Activated T-cell treated with anti-CD3 and anti-CD28 coated beads, Interleukin-2, amount 50 U/mL, for 24 hours (primary cell): ENCODE results near the gene AKT3.

Experiments used
- DNase-seq: peaks from one replicate; pipeline ENCODE4 v3.0.0-alpha.2; 2020
- H3K27ac Mint-ChIP-seq: 2 replicates; pipeline ENCODE4 v1.8.0; 2020; ENCODE audit warnings: mild to moderate bottlenecking, mixed read lengths
- H3K27me3 Mint-ChIP-seq: 2 replicates; pipeline ENCODE4 v1.8.0; 2020; ENCODE audit warnings: mixed read lengths
- H3K36me3 Mint-ChIP-seq: 2 replicates; pipeline ENCODE4 v1.8.0; 2020; ENCODE audit warnings: low read depth, mixed read lengths
- H3K4me1 Mint-ChIP-seq: 2 replicates; pipeline ENCODE4 v1.8.0; 2020; ENCODE audit warnings: low read depth, mixed read lengths
- H3K4me3 Mint-ChIP-seq: 2 replicates; pipeline ENCODE4 v1.8.0; 2020; ENCODE audit warnings: mild to moderate bottlenecking, moderate library complexity, mixed read lengths
- H3K9me3 Mint-ChIP-seq: 2 replicates; pipeline ENCODE4 v1.8.0; 2020; ENCODE audit warnings: mixed read lengths

Gene AKT3

DNA sequence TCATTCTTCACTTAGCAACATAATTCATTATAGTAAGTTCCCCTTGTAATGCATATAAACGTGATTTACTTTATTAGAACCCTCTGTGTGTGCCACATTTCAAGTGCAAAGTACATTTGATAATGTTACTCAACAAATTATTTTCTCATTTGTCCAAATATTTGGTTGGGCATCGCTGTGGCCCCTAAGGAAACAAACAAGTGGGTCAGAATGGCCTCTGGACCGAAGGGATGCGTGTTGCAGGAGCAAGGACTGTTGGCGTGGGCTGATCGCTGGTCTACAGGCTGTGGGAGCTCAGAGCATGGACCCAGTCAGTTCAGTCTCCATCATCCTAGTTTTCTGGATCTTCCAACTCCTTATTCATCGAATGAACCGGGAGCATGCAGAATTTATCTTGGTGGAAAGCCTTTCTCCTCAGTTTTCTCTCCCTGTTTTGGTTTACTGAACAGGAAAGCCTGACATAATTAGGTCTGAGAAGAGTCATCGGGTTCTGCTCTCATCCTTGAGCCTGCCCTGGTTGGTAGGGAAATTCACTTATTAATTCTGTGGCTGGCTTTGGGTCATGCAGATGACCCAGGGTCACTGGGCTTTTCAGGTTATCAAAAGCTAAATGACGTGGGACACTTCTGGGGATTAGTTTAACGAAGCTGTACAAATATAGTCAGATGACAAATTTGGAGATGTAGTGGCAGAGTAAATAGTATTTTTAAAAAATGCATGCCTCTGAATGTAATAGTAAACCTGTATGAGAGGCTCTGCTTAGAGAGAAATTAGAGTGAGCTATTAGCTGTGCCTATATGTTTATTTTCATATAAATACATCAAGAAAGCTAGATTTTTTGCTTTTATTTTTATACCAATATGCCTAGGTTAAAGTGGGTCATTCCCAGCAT lies 394.0 kb downstream of the AKT3 start:
- no peak overlapping the region for H3K4me3 Mint-ChIP-seq
- H3K9me3 Mint-ChIP-seq = no peaks in the 10 kb centered on the region
- H3K36me3 Mint-ChIP-seq = peaks cover 17% of the 10 kb centered on the region
- H3K27me3 Mint-ChIP-seq = no peaks in the 10 kb centered on the region
- H3K27ac Mint-ChIP-seq = no peak overlapping the region
- no peaks in the 10 kb centered on the region for H3K4me1 Mint-ChIP-seq
- DNase-seq = no peak

DNA sequence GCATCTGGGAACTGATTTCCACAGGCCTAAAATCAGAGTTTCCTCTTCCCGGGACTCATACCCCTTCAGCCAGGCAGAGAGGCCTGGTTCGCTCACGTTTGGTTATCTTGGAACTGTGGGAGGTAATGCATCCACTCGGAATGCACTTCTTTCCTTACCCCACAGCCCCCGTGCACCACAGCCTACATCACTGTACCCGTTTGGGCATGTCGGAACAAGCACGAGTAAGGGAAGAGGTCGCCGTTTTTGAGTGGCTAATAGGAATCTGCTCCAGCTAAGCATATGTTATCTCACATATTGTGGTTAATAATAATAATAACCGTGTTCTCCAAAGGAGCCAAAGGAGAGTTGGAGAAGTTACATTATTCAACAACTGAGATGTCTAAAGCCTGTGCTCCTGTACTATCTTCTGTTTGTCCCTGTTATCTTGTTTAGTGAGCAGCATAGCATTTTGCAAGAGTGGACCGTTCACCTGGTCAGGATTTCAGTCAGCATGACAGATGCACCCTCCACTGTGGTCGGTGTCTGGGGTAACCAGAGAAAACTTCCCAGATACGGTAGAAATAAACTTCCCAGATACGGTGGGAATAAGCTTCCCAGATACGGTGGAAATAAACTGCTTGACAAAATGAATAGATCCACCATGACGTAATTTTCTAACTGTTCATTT lies 395.6 kb downstream of the AKT3 start:
- H3K9me3 Mint-ChIP-seq = no peaks in the 10 kb centered on the region
- no peak overlapping the region for H3K27ac Mint-ChIP-seq
- no peak overlapping the region for H3K4me3 Mint-ChIP-seq
- H3K27me3 Mint-ChIP-seq = no peaks in the 10 kb centered on the region
- peaks cover 10% of the 10 kb centered on the region for H3K36me3 Mint-ChIP-seq
- no peaks in the 10 kb centered on the region for H3K4me1 Mint-ChIP-seq
- no peak for DNase-seq

DNA sequence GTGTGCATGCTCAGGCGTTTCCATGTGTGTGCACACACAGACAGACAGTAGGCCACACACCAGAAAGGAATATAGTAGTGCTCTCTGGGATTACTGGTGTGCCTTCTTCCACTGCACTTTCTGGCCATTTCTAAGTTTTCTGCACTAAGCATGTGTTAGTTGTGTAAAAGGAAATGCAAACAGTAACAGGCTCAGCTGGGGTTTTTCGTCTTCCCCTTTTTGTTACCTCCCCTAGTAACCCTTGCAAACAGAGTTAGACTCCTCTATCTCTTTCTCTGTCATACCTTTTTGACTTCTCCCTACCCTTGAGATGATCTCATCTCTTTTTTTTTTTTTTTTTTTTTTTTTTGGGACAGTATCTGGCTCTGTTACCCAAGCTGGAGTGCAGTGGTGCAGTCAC lies 398.0 kb downstream of the AKT3 start:
- H3K9me3 Mint-ChIP-seq = no peaks in the 10 kb centered on the region
- no peak for DNase-seq
- H3K27ac Mint-ChIP-seq = no peak overlapping the region
- H3K36me3 Mint-ChIP-seq = peaks cover 8% of the 10 kb centered on the region
- H3K4me1 Mint-ChIP-seq = peaks cover 2% of the 10 kb centered on the region
- H3K27me3 Mint-ChIP-seq = no peaks in the 10 kb centered on the region
- H3K4me3 Mint-ChIP-seq = no peak overlapping the region

DNA sequence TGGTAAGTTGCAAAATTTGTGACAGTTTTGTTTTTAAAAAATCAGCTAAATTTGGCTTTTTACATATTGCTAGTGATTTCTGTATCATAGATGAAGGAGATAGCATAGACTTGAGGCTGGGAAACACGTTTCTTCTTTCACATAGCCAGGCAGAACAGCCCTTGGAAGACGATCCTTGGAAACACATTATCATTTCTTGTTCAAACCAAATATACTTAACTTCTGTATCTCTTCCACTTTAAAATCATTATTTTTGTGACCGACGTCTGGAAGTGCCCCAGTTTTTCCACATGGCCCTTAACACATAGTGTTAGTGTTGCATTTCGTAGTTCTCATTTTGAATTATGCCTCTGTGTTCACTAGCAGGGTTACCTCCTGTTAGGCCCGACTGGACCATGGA lies 400.7 kb downstream of the AKT3 start:
- no peak overlapping the region for H3K27ac Mint-ChIP-seq
- peaks cover 2% of the 10 kb centered on the region for H3K4me1 Mint-ChIP-seq
- no peaks in the 10 kb centered on the region for H3K27me3 Mint-ChIP-seq
- H3K36me3 Mint-ChIP-seq = peaks cover 2% of the 10 kb centered on the region
- no peak overlapping the region for H3K4me3 Mint-ChIP-seq
- no peak for DNase-seq
- no peaks in the 10 kb centered on the region for H3K9me3 Mint-ChIP-seq

DNA sequence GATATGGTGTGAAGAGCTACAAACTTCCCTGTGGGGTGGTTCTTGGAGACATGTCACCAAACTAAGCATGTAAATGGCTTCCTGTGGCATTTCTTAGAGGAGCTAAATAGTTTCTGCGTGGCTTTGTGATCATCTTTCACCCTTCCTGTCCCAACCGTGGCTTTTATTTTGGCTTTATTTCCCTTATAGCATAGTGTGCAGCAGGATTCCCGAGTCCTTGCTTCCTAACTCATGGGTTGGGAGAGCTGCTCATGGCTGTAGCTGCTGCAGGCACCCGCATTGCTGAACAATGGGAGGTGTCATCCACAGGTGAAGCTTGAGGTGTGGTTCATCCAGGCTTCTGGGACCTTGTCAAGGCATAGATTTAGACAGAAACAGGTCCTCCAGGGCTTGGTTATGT lies 402.2 kb downstream of the AKT3 start:
- Mint-ChIP-seq H3K4me3 (no peak overlapping the region), H3K9me3 (no peaks in the 10 kb centered on the region), H3K36me3 (peaks cover 2% of the 10 kb centered on the region), H3K27me3 (no peaks in the 10 kb centered on the region), H3K27ac (no peak overlapping the region), H3K4me1 (peaks cover 2% of the 10 kb centered on the region)
- DNase-seq = no peak

DNA sequence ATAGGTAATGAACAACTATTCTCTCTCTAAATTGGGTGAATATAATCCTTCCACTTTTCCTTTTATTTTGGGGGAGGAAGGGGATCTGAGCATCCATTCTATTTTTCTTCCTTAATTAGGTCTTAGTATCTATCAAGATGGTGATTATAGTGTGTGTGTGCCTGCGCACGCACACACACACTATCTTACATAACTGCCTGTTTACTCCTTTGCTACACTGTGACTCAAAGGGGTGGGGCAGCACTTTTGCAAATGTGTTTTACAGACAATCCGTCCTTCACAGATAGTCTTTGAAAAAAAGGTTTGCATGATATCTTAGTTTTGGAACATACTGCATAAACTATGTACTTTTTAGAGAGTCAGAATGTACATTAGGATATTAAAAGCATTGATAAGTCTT lies 402.7 kb downstream of the AKT3 start:
- Mint-ChIP-seq H3K4me1 (peaks cover 2% of the 10 kb centered on the region), H3K27me3 (no peaks in the 10 kb centered on the region), H3K27ac (no peak overlapping the region), H3K36me3 (peaks cover 2% of the 10 kb centered on the region), H3K4me3 (no peak overlapping the region), H3K9me3 (no peaks in the 10 kb centered on the region)
- no peak for DNase-seq

DNA sequence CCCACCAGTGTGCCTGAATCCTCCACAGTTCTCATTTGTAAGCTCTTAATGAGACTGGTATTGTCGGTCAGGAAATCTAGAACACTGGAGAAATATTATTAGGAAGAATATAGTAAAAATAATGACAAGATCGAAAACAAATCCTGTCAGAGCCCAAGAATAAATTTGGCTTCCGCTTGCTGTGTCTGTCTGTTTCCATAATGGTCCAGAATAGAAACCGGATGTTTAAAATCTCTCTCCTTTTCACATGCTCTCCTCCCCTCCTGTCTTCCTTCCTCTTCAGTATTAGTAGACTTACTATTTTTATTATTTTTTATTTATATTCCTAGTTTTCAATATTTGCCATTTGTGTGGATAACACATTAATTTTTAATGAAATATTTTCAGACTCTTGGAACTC lies 406.5 kb downstream of the AKT3 start:
- DNase-seq = no peak
- peaks cover 3% of the 10 kb centered on the region for H3K36me3 Mint-ChIP-seq
- no peaks in the 10 kb centered on the region for H3K27me3 Mint-ChIP-seq

DNA sequence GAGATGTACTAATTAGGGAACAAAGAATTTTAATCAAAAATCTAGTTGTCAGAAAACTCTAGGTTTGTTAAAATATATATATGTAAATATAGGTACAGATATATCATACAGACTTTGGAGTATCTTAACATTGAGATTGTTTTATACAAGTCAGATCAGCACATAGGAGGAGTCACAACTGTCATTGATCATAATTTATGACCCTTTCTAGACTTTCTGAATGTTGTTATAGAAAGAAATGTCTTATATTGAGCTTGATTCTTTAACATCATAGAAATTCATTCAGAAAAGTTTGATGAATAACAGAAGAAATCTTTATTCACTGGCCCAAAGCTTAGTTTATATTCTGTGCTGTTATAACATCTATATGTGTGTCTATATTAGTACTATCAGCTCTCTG lies 408.4 kb downstream of the AKT3 start:
- Mint-ChIP-seq H3K27ac (no peak overlapping the region), H3K4me3 (no peak overlapping the region), H3K27me3 (no peaks in the 10 kb centered on the region), H3K4me1 (no peaks in the 10 kb centered on the region), H3K9me3 (no peaks in the 10 kb centered on the region), H3K36me3 (peaks cover 13% of the 10 kb centered on the region)
- no peak for DNase-seq

More for the DNA sequence above, 406.5 kb downstream of the AKT3 start:
- no peak overlapping the region for H3K4me3 Mint-ChIP-seq
- peaks cover 2% of the 10 kb centered on the region for H3K4me1 Mint-ChIP-seq
- no peaks in the 10 kb centered on the region for H3K9me3 Mint-ChIP-seq
- no peak overlapping the region for H3K27ac Mint-ChIP-seq

DNA sequence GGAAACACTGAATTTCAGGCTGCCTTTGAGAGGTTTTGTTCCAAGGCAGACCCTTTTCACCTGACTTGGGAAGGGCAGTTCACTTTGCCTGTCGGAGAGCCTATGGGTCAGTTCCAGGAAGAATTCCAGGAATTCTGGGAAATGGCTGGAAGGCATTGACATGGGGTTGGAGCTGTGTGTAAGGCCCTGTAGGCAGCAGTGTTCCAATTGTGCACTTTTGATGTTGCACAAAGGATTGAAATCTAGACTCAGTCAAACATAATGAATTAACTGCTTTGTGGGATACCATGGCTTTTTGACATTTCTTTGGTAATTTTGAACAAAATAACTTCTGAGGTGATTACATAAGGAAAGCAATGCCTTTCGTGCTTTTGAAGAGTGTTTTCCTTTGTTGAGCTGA lies 409.6 kb downstream of the AKT3 start:
- Mint-ChIP-seq H3K4me1 (no peaks in the 10 kb centered on the region), H3K4me3 (no peak overlapping the region), H3K27ac (no peak overlapping the region)

DNA sequence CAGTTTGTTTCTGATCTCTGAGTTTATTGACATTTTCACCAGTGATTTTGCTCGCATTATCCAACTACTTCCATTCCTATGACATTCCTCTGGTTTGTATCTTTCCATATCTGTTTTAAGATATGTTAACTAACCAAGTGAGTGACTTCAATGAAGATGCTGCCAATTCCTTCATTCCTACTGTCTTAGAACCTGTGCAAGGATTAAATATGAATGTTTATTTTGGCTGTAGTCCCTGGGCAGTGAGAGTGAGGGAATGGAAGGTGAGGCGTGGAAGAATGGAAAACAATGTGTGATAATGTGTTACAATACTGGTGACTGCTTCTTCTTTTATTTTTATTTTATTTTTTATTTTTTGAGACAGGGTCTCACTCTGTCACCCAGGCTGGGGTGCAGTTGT lies 411.2 kb downstream of the AKT3 start:
- H3K36me3 Mint-ChIP-seq = peaks cover 15% of the 10 kb centered on the region
- no peaks in the 10 kb centered on the region for H3K27me3 Mint-ChIP-seq
- no peaks in the 10 kb centered on the region for H3K9me3 Mint-ChIP-seq
- no peaks in the 10 kb centered on the region for H3K4me1 Mint-ChIP-seq
- no peak overlapping the region for H3K27ac Mint-ChIP-seq
- DNase-seq = no peak
- no peak overlapping the region for H3K4me3 Mint-ChIP-seq

More for the DNA sequence above, 409.6 kb downstream of the AKT3 start:
- DNase-seq = no peak
- peaks cover 15% of the 10 kb centered on the region for H3K36me3 Mint-ChIP-seq
- no peaks in the 10 kb centered on the region for H3K9me3 Mint-ChIP-seq
- no peaks in the 10 kb centered on the region for H3K27me3 Mint-ChIP-seq
